Fibroblast of lung (primary cell): ENCODE results near the gene SOX15. TPM values are rescaled to one million over a fixed set of nuclear protein-coding genes. Genes with fewer than 3 reads are reported as not detected.

Source experiments
- DNase-seq, 2 donors: peaks; one replicate each; pipeline versions ENCODE4 v3.0.0 to v3.0.0-alpha.2; 2010; ENCODE audit warnings: low read depth in 2 of 2
- H2AFZ ChIP-seq: 2 replicates; pipeline ENCODE4 v1.5.1; 2012; ENCODE audit warnings: low read length, control low read depth, inconsistent platforms
- H3K27ac ChIP-seq: 2 replicates; pipeline ENCODE4 v1.5.1; 2011; ENCODE audit warnings: low read length, control low read depth; ENCODE audit not compliant: insufficient read depth
- H3K27me3 ChIP-seq: 2 replicates; pipeline ENCODE4 v1.5.1; 2011; ENCODE audit warnings: mild to moderate bottlenecking, low read length; ENCODE audit not compliant: control insufficient read depth, insufficient read depth
- H3K36me3 ChIP-seq: 2 replicates; pipeline ENCODE4 v1.5.1; 2011; ENCODE audit warnings: low read length; ENCODE audit not compliant: control insufficient read depth, insufficient read depth
- H3K4me1 ChIP-seq: 2 replicates; pipeline ENCODE4 v1.5.1; 2011; ENCODE audit warnings: low read length; ENCODE audit not compliant: control insufficient read depth, insufficient read depth; ENCODE audit errors: extremely low read depth
- H3K4me2 ChIP-seq: 2 replicates; pipeline ENCODE4 v1.5.1; 2011; ENCODE audit warnings: low read length, control low read depth; ENCODE audit not compliant: insufficient read depth; ENCODE audit errors: extremely low read depth
- H3K4me3 ChIP-seq, 4 experiments: fragments of 200-600 bp in 1 of 4; sonication (generic) in 1 of 4; replicated peaks in 1 of 4; 2 replicates each; pipeline ENCODE4 v1.5.1; 2011 to 2016; ENCODE audit warnings: low read length in 4 of 4, low read depth in 3 of 4, mild to moderate bottlenecking in 3 of 4, control low read depth in 2 of 4, inconsistent platforms in 1 of 4, mixed read lengths in 1 of 4; ENCODE audit not compliant: insufficient read depth in 1 of 4; ENCODE audit errors: control extremely low read depth in 1 of 4
- H3K79me2 ChIP-seq: 2 replicates; pipeline ENCODE4 v1.5.1; 2012; ENCODE audit warnings: mild to moderate bottlenecking, low read length, inconsistent platforms; ENCODE audit not compliant: control insufficient read depth, insufficient read depth
- H3K9ac ChIP-seq: 2 replicates; pipeline ENCODE4 v1.5.1; 2011; ENCODE audit warnings: mild to moderate bottlenecking, low read length, control low read depth; ENCODE audit not compliant: insufficient read depth
- H3K9me3 ChIP-seq: 2 replicates; pipeline ENCODE4 v1.5.1; 2012; ENCODE audit warnings: low read depth, low read length; ENCODE audit not compliant: control insufficient read depth, insufficient read depth
- H4K20me1 ChIP-seq: 2 replicates; pipeline ENCODE4 v1.5.1; 2011; ENCODE audit warnings: low read length; ENCODE audit not compliant: control insufficient read depth, insufficient read depth; ENCODE audit errors: extremely low read depth
- EZH2 ChIP-seq: IDR thresholded peaks from 2 replicates; pipeline ENCODE4 v1.5.1; 2012; ENCODE audit warnings: low read length, control low read depth, mild to moderate bottlenecking; ENCODE audit errors: missing control alignments
- polyA plus RNA-seq, 2 donors: library from polyadenylated mRNA; depleted of rRNA in 1 of 2; stranded (reverse) in 1 of 2; unstranded in 1 of 2; fragments of >200 nt; gene quantifications; 2 replicates each; pipeline ENCODE4 v1.2.1, GENCODE V29; 2011 to 2012; ENCODE audit warnings: missing spikeins in 1 of 2
- total RNA-seq: library from RNA; depleted of rRNA; stranded (reverse); fragments of >200 nt; gene quantifications from 2 replicates; pipeline ENCODE4 v1.2.1, GENCODE V29; 2014
- TF ChIP-seq, protein P1 (sequence below), 2 donors: IDR thresholded peaks in 1 of 2; conservative IDR thresholded peaks in 1 of 2; 1 replicate in 1 of 2; 2 replicates in 1 of 2; pipeline ENCODE4 v1.5.1; 2011 to 2012; ENCODE audit warnings: low read length in 2 of 2, control low read depth in 1 of 2, inconsistent platforms in 1 of 2, low read depth in 1 of 2, mild to moderate bottlenecking in 1 of 2

The SOX15 gene
- total and polyA plus RNA-seq, 2 donors (not counting 1 experiment from before 2014, with no cell fraction given) = 0.36 to 0.50 TPM

GRCh38 chr17:7593296-7593695, 3.4 kb upstream of the SOX15 start:
- H3K4me3 ChIP-seq = no peak overlapping the region
- no peak overlapping the region for H2AFZ ChIP-seq
- no peaks in the 10 kb centered on the region for H3K27me3 ChIP-seq
- peaks cover 7% of the 10 kb centered on the region for H3K79me2 ChIP-seq
- TF ChIP-seq, protein P1, sequence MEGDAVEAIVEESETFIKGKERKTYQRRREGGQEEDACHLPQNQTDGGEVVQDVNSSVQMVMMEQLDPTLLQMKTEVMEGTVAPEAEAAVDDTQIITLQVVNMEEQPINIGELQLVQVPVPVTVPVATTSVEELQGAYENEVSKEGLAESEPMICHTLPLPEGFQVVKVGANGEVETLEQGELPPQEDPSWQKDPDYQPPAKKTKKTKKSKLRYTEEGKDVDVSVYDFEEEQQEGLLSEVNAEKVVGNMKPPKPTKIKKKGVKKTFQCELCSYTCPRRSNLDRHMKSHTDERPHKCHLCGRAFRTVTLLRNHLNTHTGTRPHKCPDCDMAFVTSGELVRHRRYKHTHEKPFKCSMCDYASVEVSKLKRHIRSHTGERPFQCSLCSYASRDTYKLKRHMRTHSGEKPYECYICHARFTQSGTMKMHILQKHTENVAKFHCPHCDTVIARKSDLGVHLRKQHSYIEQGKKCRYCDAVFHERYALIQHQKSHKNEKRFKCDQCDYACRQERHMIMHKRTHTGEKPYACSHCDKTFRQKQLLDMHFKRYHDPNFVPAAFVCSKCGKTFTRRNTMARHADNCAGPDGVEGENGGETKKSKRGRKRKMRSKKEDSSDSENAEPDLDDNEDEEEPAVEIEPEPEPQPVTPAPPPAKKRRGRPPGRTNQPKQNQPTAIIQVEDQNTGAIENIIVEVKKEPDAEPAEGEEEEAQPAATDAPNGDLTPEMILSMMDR (conservative IDR thresholded peaks at IDR 0.05 in 1 of 2, IDR thresholded peaks at IDR 0.05 in 1 of 2; ENCODE audit: low read depth in 1 of 2, low read length in 2 of 2) = no peak
- no peak for TF ChIP-seq EZH2
- H4K20me1 ChIP-seq = no peaks in the 10 kb centered on the region
- H3K9me3 ChIP-seq = no peaks in the 10 kb centered on the region
- no peak overlapping the region for H3K4me2 ChIP-seq
- peaks cover 36% of the 10 kb centered on the region for H3K36me3 ChIP-seq
- peaks cover 29% of the 10 kb centered on the region for H3K4me1 ChIP-seq
- H3K9ac ChIP-seq = no peak overlapping the region
- DNase-seq = no peak
- H3K27ac ChIP-seq = no peak overlapping the region

DNA sequence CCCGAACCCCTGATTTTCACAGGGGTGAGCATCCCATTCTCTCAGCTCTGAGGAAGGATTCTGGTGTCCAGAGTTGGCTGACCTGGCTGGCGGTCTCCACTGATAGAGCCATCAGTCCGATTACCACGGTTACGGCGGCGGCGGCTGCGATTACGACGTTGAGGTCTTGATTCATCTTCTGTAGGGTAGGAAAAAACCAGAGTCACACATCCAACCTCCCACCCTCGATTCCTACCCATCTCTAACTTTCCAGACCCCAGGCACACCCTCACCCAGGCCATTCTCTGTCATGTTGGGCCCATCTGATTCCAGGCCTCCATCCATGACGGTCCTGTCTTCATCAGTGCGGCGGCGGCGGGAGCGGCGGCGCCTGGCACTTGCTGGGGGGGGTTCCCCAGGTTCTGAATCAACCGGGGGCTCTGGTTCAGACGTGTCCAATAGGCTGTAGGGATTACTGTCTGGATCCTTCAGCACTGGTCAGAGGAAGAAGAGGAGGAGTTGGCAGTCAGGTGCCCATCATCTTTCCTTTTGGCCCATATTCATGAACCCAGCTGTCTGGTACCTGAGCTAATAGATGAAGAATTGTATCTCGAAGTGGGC, 2.6 kb upstream of the SOX15 start:
- H2AFZ ChIP-seq = no peak overlapping the region
- no peaks in the 10 kb centered on the region for H3K9me3 ChIP-seq
- H3K79me2 ChIP-seq = peaks cover 7% of the 10 kb centered on the region
- no peak for DNase-seq
- H3K4me2 ChIP-seq = no peak overlapping the region
- no peaks in the 10 kb centered on the region for H4K20me1 ChIP-seq
- H3K27ac ChIP-seq = no peak overlapping the region
- no peak overlapping the region for H3K4me3 ChIP-seq
- H3K4me1 ChIP-seq = peaks cover 36% of the 10 kb centered on the region
- no peaks in the 10 kb centered on the region for H3K27me3 ChIP-seq
- H3K36me3 ChIP-seq = peaks cover 36% of the 10 kb centered on the region
- no peak for TF ChIP-seq EZH2
- TF ChIP-seq, protein P1 (conservative IDR thresholded peaks at IDR 0.05 in 1 of 2, IDR thresholded peaks at IDR 0.05 in 1 of 2; ENCODE audit: low read depth in 1 of 2, low read length in 2 of 2) = no peak
- H3K9ac ChIP-seq = no peak overlapping the region

- no peak for DNase-seq
- H3K36me3 ChIP-seq = peaks cover 35% of the 10 kb centered on the region
Measured at GRCh38 chr17:7591596-7591995, 1.7 kb upstream of the SOX15 start.

More at GRCh38 chr17:7591596-7591995, 1.7 kb upstream of the SOX15 start:
- no peak overlapping the region for H3K9ac ChIP-seq
- no peaks in the 10 kb centered on the region for H4K20me1 ChIP-seq
- H3K27me3 ChIP-seq = no peaks in the 10 kb centered on the region
- no peak overlapping the region for H3K4me2 ChIP-seq
- no peak overlapping the region for H3K4me3 ChIP-seq
- no peaks in the 10 kb centered on the region for H3K9me3 ChIP-seq
- TF ChIP-seq EZH2 = no peak
- TF ChIP-seq, protein P1 (conservative IDR thresholded peaks at IDR 0.05 in 1 of 2, IDR thresholded peaks at IDR 0.05 in 1 of 2; ENCODE audit: low read depth in 1 of 2, low read length in 2 of 2) = no peak
- H2AFZ ChIP-seq = no peak overlapping the region
- peaks cover 8% of the 10 kb centered on the region for H3K79me2 ChIP-seq
- peaks cover 42% of the 10 kb centered on the region for H3K4me1 ChIP-seq
- H3K27ac ChIP-seq = no peak overlapping the region
